ENCODE data around the gene SIX4. TPM values are rescaled to one million over a fixed set of nuclear protein-coding genes. Genes with fewer than 3 reads are reported as not detected.

SIX4 gene
- total and polyA plus RNA-seq, 10 of the 15 experiments (the other 5 are each of a cell fraction or from before 2014, with no cell fraction given) = 0.04 to 0.26 (median 0.06) TPM; not detected in 5

- TF ChIP-seq REST (IDR thresholded peaks at IDR 0.05; ENCODE audit: low read depth, low read length) = no peak
- no peak for TF ChIP-seq SRF (IDR thresholded peaks at IDR 0.05; ENCODE audit: low read depth in 2 of 2, low read length in 2 of 2)
- TF ChIP-seq YY1 (IDR thresholded peaks at IDR 0.05; ENCODE audit: low read depth, low read length) = peak; percentile 83
- TF ChIP-seq TARDBP (IDR thresholded peaks at IDR 0.05; ENCODE audit: borderline replicate concordance) = no peak
- no peak for TF ChIP-seq NFYB (IDR thresholded peaks at IDR 0.05; ENCODE audit: insufficient read depth, low read depth, low read length)
- peak; percentile 63; the same call in 1 of the 3 replicates for TF ChIP-seq POU2F2 (IDR thresholded peaks at IDR 0.05; ENCODE audit: borderline replicate concordance, low read depth, low read length)
- peak; percentile 93 to 97 for TF ChIP-seq IKZF2 (IDR thresholded peaks at IDR 0.05)
- no peak for TF ChIP-seq SREBF1 (IDR thresholded peaks at IDR 0.05; ENCODE audit: low read length)
- no peak for TF ChIP-seq ZSCAN29 (IDR thresholded peaks at IDR 0.05)
- no peak for TF ChIP-seq SIX5 (IDR thresholded peaks at IDR 0.05; ENCODE audit: low read depth, low read length, severe bottlenecking)
- no peak for TF ChIP-seq CTCF (IDR thresholded peaks at IDR 0.05 in 2 of 3, conservative IDR thresholded peaks at IDR 0.05 in 1 of 3; ENCODE audit: control insufficient read depth in 2 of 3, extremely low read depth in 1 of 3, insufficient read depth in 1 of 3, low read depth in 3 of 3, low read length in 3 of 3)
- no peak for TF ChIP-seq RB1 (IDR thresholded peaks at IDR 0.05; ENCODE audit: borderline replicate concordance)
- TF ChIP-seq RELB (IDR thresholded peaks at IDR 0.05; ENCODE audit: low read depth) = peak; percentile 92
- peak; percentile 78 for TF ChIP-seq ZNF217 (IDR thresholded peaks at IDR 0.05)
- no peak for TF ChIP-seq NKRF (conservative IDR thresholded peaks at IDR 0.05)
- TF ChIP-seq ZNF24 (IDR thresholded peaks at IDR 0.05) = no peak
- no peak for TF ChIP-seq EZH2 (IDR thresholded peaks at IDR 0.05; ENCODE audit: borderline replicate concordance, control insufficient read depth, low read depth, low read length)
- TF ChIP-seq MEF2A (IDR thresholded peaks at IDR 0.05; ENCODE audit: insufficient read depth, low read depth, low read length) = 0 out of 2 replicates have a peak, but pooled peaks have one; percentile 37
Measured at GRCh38 chr14:60753264-60754119, 29.3 kb upstream of the SIX4 start (continued).

Data from GM12878 (cell line).